Nephron progenitor cell (in vitro differentiated cells): ENCODE measurements around the gene CD47.
A peak's percentile ranks its signal among the peaks of the same experiment; 100 is the strongest.

ENCODE experiments used
- DNase-seq: peaks from one replicate; pipeline ENCODE4 v3.0.0; 2021
- H3K27ac Mint-ChIP-seq: 2 replicates; pipeline ENCODE4 v1.8.0; 2021; ENCODE audit warnings: mild to moderate bottlenecking, moderate library complexity, mixed read lengths
- H3K27me3 Mint-ChIP-seq: 2 replicates; pipeline ENCODE4 v1.8.0; 2021; ENCODE audit warnings: mild to moderate bottlenecking, low read depth, mixed read lengths; ENCODE audit not compliant: poor library complexity
- H3K36me3 Mint-ChIP-seq: 2 replicates; pipeline ENCODE4 v1.8.0; 2021; ENCODE audit warnings: low read depth, mixed read lengths
- H3K4me1 Mint-ChIP-seq: 2 replicates; pipeline ENCODE4 v1.8.0; 2021; ENCODE audit warnings: mixed read lengths
- H3K4me3 Mint-ChIP-seq: 2 replicates; pipeline ENCODE4 v1.8.0; 2021; ENCODE audit warnings: mild to moderate bottlenecking, moderate library complexity, mixed read lengths
- H3K9me3 Mint-ChIP-seq: 2 replicates; pipeline ENCODE4 v1.8.0; 2021; ENCODE audit warnings: mild to moderate bottlenecking, moderate library complexity, mixed read lengths
- TF ChIP-seq, protein P1 (sequence below): fragments of 200-600 bp; sonication (generic); IDR thresholded peaks from 2 replicates; pipeline ENCODE4 v1.5.0; 2021; ENCODE audit warnings: antibody characterized with exemption

Gene CD47

GRCh38 chr3:108006077-108006771, 84.6 kb downstream of the CD47 start:
- peak overlapping the region; percentile 31 for H3K27ac Mint-ChIP-seq
- no peaks in the 10 kb centered on the region for H3K27me3 Mint-ChIP-seq
- H3K4me3 Mint-ChIP-seq = no peak overlapping the region
- DNase-seq = no peak
- no peaks in the 10 kb centered on the region for H3K36me3 Mint-ChIP-seq
- no peaks in the 10 kb centered on the region for H3K9me3 Mint-ChIP-seq
- TF ChIP-seq, protein P1, sequence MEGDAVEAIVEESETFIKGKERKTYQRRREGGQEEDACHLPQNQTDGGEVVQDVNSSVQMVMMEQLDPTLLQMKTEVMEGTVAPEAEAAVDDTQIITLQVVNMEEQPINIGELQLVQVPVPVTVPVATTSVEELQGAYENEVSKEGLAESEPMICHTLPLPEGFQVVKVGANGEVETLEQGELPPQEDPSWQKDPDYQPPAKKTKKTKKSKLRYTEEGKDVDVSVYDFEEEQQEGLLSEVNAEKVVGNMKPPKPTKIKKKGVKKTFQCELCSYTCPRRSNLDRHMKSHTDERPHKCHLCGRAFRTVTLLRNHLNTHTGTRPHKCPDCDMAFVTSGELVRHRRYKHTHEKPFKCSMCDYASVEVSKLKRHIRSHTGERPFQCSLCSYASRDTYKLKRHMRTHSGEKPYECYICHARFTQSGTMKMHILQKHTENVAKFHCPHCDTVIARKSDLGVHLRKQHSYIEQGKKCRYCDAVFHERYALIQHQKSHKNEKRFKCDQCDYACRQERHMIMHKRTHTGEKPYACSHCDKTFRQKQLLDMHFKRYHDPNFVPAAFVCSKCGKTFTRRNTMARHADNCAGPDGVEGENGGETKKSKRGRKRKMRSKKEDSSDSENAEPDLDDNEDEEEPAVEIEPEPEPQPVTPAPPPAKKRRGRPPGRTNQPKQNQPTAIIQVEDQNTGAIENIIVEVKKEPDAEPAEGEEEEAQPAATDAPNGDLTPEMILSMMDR = no peak
- peaks cover 11% of the 10 kb centered on the region for H3K4me1 Mint-ChIP-seq

DNA sequence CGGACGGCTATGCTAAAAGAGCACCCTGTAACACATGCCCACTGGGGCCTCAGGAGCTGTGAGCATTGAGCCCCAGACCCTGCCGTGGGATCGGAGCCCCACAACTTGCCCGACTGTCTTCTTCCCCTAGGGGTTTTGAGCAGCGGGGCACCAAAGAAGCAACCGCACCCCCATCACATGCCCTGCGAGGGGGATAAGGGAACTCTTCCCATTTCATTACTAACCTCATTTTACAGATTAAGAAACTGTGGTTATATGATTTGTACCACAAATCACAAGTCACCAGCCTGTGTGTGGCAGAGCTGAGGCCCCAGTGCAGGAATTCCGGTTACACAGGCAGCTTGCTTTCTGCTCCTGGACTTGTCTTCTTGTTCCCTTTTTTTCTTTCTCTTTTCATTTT, 86.2 kb downstream of the CD47 start:
- TF ChIP-seq, protein P1 = no peak
- Mint-ChIP-seq H3K36me3 (no peaks in the 10 kb centered on the region), H3K9me3 (peaks cover 4% of the 10 kb centered on the region), H3K27ac (no peak overlapping the region), H3K27me3 (no peaks in the 10 kb centered on the region), H3K4me3 (no peak overlapping the region), H3K4me1 (peaks cover 11% of the 10 kb centered on the region)
- no peak for DNase-seq

DNA sequence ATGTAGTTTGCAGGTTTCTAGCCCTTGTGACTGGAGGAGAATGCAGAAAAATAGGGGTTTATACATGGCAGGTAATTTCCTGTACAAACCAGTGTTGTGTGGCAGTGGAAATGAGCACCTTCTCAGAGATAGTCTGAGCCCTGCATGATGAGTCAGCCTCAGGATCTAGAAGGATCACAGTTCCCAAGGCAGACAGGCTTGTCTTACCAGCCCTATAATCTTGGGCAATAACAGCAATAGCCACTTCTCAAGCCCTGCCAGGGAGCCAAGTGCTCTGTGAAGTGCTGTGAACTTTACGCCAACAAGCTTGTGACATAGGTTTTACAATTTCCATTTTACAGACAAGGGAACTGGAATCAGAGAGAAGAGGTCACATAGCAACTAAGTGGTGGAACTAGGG, 89.4 kb downstream of the CD47 start:
- TF ChIP-seq, protein P1 = no peak
- H3K27ac Mint-ChIP-seq = no peak overlapping the region
- H3K27me3 Mint-ChIP-seq = peaks cover 4% of the 10 kb centered on the region
- H3K4me1 Mint-ChIP-seq = peaks cover 7% of the 10 kb centered on the region
- DNase-seq = no peak
- no peak overlapping the region for H3K4me3 Mint-ChIP-seq
- peaks cover 4% of the 10 kb centered on the region for H3K9me3 Mint-ChIP-seq
- no peaks in the 10 kb centered on the region for H3K36me3 Mint-ChIP-seq

DNA sequence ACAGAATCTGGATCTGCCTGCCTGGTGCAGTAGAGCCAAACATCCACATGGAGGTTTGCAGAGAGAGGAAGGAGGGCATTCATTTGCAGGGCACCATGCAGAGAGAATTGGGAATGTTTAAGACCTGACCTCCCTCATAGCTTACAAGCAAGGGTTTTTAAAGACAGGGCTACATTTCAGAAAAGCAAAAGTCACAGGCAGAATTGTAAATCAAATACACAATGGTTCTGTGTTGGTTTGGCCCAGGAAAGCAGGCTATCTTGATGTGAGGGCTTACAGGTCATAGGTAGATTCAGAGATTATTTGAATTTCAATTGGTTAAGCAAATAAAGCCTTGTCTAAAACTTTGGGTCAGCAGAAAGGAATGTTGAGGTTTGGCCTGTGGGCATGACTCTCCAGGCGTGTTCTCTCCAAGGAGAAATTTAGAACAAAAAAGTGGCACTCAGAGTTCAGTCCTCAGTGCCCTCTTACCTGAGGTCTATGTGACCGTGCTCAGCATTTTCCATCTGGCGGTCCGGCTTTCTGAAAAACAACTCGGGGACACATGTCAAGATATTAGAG, 91.5 kb downstream of the CD47 start:
- DNase-seq = no peak
- Mint-ChIP-seq H3K36me3 (no peaks in the 10 kb centered on the region), H3K27me3 (peaks cover 4% of the 10 kb centered on the region), H3K27ac (no peak overlapping the region), H3K4me3 (no peak overlapping the region), H3K9me3 (peaks cover 4% of the 10 kb centered on the region), H3K4me1 (no peaks in the 10 kb centered on the region)
- TF ChIP-seq, protein P1 = no peak

GRCh38 chr3:107997671-107998070, 93.2 kb downstream of the CD47 start:
- Mint-ChIP-seq H3K27me3 (peaks cover 4% of the 10 kb centered on the region), H3K4me1 (peaks cover 10% of the 10 kb centered on the region), H3K9me3 (peaks cover 4% of the 10 kb centered on the region), H3K36me3 (no peaks in the 10 kb centered on the region), H3K4me3 (no peak overlapping the region), H3K27ac (peak overlapping the region; percentile 4)
- no peak for DNase-seq
- TF ChIP-seq, protein P1 = no peak

DNA sequence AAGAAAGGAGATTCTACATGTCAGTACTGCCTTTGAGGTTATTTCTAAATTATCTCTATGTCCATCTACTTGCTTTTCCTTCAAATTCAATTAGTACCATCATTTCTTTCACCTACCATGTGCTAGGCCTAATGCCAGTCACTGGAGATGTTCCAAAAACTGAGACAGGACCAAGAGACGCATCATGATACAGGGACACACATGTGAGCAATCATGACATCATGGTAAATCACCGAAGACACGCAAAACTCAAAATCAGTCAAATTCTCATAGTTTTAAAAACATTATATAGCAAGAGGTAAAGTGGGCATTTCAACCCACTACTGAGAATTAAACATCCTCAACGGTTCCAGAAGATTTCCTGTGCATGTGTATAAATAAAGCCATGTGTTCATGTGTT, 95.0 kb downstream of the CD47 start:
- peaks cover 4% of the 10 kb centered on the region for H3K27me3 Mint-ChIP-seq
- TF ChIP-seq, protein P1 = no peak
- DNase-seq = no peak
- H3K27ac Mint-ChIP-seq = no peak overlapping the region
- peaks cover 2% of the 10 kb centered on the region for H3K9me3 Mint-ChIP-seq
- peaks cover 10% of the 10 kb centered on the region for H3K4me1 Mint-ChIP-seq
- H3K36me3 Mint-ChIP-seq = no peaks in the 10 kb centered on the region
- H3K4me3 Mint-ChIP-seq = no peak overlapping the region
